ENCODE results near the gene METTL16.
"Not testable (repeated sequence)": the region's sequence is repeated elsewhere in the genome, so short reads cannot be mapped to it uniquely, and the experiment has no call there.

Gene METTL16

GRCh38 chr17:2511462-2512369 is at the start of gene METTL16:
TSS of gene METTL16 (minus strand) at chr17:2511888. CDS start at chr17:2502331, 9,557 bp downstream.
- peak; percentile 99 for DNase-seq

GRCh38 chr17:2560658-2561057 is 49.0 kb upstream of the METTL16 start:
- DNase-seq = no peak

GRCh38 chr17:2551928-2552327 is 40.2 kb upstream of the METTL16 start:
- no peak for DNase-seq

GRCh38 chr17:2551493-2551892 is 39.8 kb upstream of the METTL16 start:
- DNase-seq = no peak

- DNase-seq = no peak
Measured at GRCh38 chr17:2549392-2550211, 37.9 kb upstream of the METTL16 start.

- not testable (repeated sequence) for DNase-seq
Measured at GRCh38 chr17:2548026-2548425, 36.3 kb upstream of the METTL16 start.

GRCh38 chr17:2547176-2547575 is 35.5 kb upstream of the METTL16 start:
- DNase-seq = peak; percentile 22 to 56

- DNase-seq = peak in 1 of 2 donors; percentile 20
Measured at GRCh38 chr17:2545393-2545792, 33.7 kb upstream of the METTL16 start.

GRCh38 chr17:2542456-2542855 is 30.8 kb upstream of the METTL16 start:
- peak; percentile 34 to 66 for DNase-seq

- no peak for DNase-seq
Measured at GRCh38 chr17:2542056-2542455, 30.4 kb upstream of the METTL16 start.

GRCh38 chr17:2537579-2537978 is 25.9 kb upstream of the METTL16 start:
- DNase-seq = not testable (repeated sequence)

- no peak for DNase-seq
Measured at GRCh38 chr17:2532146-2532720, 20.5 kb upstream of the METTL16 start.

GRCh38 chr17:2531243-2531954 is 19.7 kb upstream of the METTL16 start:
- DNase-seq = not testable (repeated sequence)

GRCh38 chr17:2521775-2522410 is 10.2 kb upstream of the METTL16 start:
- DNase-seq = not testable (repeated sequence)

GRCh38 chr17:2521257-2521656 is 9.6 kb upstream of the METTL16 start:
- no peak for DNase-seq

- no peak for DNase-seq
Measured at GRCh38 chr17:2517539-2517938, 5.9 kb upstream of the METTL16 start.

GRCh38 chr17:2511138-2511461 is 588 bp downstream of the METTL16 start:
- no peak for DNase-seq

GRCh38 chr17:2510559-2510958 is 1.1 kb downstream of the METTL16 start:
- no peak for DNase-seq

- no peak for DNase-seq
Measured at GRCh38 chr17:2508035-2508434, 3.7 kb downstream of the METTL16 start.

GRCh38 chr17:2507015-2507414 is 4.7 kb downstream of the METTL16 start:
- DNase-seq = not testable (repeated sequence)

- DNase-seq = no peak
Measured at GRCh38 chr17:2503627-2504026, 8.1 kb downstream of the METTL16 start.

- no peak for DNase-seq
Measured at GRCh38 chr17:2502871-2503580, 8.7 kb downstream of the METTL16 start.

All from inflammatory macrophage treated with lipopolysaccharide for 1 hour (primary cell).